Umbilical cord (tissue), 2 donors: ENCODE measurements around the gene CHDH. TPM values are rescaled to one million over a fixed set of nuclear protein-coding genes. Genes with fewer than 3 reads are reported as not detected.

Experiments used
- DNase-seq: peaks from one replicate; pipeline ENCODE4 v3.0.0-alpha.2; 2015; ENCODE audit warnings: low spot score
- total RNA-seq: library from RNA; depleted of rRNA; stranded (reverse); fragments of >200 nt; gene quantifications from one replicate; pipeline ENCODE4 v1.2.3, GENCODE V29; 2014; ENCODE audit warnings: low replicate concordance; ENCODE audit not compliant: insufficient read depth

Gene CHDH
- total RNA-seq, 1 donor from 2014 or later, result 0.48 TPM

DNA sequence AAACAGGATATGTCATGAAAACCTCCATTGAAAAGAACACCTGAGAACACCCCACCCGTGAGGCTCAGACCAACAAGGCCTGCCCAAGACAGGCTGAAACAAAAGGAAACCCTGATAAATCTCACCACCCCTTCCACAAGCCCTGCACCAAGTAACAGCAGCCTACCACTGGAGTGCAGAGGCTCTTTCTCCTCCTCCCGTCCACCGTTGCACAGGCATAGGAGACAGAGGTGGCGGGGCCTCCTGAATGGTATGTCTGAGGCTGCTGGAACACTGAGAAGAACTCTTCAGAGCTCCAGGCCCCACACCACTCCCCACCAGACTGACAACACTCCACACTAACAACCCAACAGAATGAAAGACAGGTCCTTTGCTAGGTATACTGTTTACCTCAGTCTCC is 21.4 kb downstream of the CHDH start:
- DNase-seq, result no peak

- DNase-seq, result peak; percentile 81
Observed at GRCh38 chr3:53823956-53824657, 22.1 kb downstream of the CHDH start.

DNA sequence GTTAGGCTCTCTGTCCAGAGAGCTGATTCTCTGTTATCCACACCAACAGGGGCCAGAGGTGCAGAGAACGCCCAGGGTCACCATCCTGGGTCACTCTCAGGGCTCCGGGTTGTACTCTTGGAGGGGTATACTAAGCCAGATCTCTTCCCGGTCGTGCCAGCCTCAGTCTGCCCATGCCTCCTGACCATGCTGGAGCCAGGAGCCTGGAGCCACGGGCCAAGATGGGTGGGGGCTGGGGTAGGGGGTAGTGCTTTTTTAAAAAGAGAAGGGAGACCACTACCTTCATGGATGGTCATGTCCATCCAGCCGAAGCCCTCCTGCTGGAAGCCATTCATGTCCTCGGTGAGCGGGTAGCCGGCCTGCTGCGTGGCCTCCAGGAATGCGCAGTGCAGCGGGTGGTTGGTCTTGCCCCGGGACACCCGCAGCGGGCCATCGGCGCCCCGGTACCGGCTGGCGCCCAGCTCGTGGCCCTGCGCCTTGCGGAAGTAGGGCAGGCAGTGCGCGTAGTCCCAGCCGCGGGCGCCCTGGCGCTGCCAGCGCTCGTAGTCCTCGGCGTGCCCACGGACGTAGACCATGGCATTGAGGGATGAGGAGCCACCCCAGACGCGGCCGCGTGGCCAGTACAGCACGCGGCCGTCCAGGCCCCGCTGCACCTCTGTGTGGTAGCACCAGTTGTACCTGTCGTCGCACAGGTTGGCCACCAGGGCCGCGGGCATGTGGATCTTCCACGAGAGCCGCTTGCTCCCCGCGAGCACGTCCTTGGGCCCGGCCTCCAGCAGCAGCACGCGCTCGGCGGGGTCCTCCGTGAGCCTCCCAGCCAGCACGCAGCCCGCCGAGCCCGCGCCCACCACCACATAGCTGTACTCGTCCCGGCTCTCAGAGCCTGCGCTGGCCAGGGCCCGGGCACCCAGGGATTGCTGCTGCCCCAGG is 22.9 kb downstream of the CHDH start:
- no peak for DNase-seq

DNA sequence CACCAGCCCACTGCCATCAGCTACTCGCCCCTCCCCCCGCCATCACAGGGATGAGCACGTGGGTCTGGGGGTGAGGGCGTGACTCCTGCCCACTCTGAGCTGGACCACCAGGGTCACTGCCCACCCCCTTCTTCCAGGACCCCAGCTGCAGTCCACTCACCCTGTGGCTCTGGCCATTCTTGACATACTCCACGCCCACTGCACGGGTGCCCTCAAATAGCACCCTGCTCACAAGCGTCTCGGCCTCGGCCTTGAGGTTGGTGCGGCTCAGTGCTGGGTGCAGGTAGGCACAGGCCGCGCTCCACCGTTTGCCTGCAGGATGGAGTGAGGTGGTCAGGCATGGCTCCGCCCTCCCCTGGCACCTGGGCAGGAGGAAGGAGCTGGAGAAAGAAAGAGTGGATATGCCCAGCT is 23.9 kb downstream of the CHDH start:
- DNase-seq, result no peak

GRCh38 chr3:53821631-53822121 is 24.5 kb downstream of the CHDH start:
- no peak for DNase-seq

DNA sequence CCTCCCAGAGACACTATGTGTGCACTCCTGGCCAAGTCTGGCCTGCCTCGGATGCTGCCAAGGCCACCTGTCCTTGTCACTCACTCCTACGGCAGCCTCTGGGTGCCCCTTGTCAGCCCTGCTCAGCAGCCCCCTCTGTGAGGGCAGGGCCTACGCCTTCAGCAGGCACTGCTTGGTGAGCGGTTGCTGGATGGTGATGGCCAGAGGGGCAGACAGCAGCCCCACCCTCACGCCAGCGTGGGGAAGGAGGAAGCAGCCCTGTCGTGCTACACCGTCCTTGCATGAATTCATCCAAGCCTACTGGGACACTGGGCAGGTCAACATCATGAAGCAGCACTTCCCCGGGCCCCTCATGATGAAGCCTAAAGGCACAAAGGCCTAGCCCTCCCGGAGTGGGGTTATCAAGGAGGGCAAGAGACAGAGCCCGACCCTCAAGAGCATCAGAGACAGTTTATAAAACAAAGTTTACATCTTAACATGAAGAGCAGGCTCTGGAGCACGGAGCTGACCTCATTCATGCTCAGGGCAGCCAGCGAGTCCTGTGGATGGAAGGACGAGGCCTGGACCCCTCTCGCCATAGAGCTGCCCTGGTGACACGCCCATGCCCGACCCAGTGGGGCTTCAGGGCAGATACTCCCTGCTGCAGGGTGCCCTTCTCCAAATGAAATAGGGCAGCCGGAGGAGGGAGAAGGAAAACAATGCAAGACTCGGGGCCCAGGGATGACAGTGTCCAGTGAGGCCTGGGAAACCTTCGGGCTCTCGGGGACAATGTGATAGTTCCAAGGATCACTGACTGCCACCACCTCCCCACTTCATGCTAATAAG is 25.3 kb downstream of the CHDH start:
- DNase-seq, result no peak

GRCh38 chr3:53820084-53820483 is 26.1 kb downstream of the CHDH start:
- DNase-seq, result no peak

DNA sequence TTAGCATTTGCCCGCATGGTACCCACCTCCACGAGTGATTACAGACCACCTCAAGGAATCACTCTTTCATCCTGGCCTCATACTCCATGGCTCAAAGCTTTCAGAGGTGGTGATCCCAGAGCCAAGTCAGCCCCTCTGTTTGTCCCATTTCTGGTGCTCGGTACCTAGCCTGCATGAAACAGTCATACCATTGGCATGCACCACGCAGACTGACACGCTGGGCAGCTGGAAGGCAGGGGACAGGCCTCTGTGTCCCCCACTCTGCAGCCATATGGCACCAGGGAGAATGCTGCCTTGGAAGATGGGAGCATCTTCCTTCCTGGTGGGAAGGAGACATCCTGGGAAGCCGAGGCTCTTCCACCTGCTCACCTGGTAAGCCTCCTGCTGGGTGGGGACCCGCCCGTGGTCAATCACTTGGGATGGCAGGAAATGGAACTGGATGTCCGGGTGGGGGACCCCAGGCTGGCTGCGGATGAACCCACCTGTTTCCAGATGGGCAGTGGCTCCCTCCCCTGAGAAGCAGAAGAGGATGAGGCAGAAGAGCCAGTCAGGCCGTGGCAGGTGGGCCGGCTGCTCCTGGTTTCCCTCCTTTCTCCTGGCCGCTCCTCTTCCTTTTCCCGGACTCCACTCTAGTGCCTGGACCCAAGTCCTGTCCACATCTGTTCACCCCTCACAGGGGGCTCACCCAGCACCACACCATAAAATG is 26.9 kb downstream of the CHDH start:
- DNase-seq, result no peak

DNA sequence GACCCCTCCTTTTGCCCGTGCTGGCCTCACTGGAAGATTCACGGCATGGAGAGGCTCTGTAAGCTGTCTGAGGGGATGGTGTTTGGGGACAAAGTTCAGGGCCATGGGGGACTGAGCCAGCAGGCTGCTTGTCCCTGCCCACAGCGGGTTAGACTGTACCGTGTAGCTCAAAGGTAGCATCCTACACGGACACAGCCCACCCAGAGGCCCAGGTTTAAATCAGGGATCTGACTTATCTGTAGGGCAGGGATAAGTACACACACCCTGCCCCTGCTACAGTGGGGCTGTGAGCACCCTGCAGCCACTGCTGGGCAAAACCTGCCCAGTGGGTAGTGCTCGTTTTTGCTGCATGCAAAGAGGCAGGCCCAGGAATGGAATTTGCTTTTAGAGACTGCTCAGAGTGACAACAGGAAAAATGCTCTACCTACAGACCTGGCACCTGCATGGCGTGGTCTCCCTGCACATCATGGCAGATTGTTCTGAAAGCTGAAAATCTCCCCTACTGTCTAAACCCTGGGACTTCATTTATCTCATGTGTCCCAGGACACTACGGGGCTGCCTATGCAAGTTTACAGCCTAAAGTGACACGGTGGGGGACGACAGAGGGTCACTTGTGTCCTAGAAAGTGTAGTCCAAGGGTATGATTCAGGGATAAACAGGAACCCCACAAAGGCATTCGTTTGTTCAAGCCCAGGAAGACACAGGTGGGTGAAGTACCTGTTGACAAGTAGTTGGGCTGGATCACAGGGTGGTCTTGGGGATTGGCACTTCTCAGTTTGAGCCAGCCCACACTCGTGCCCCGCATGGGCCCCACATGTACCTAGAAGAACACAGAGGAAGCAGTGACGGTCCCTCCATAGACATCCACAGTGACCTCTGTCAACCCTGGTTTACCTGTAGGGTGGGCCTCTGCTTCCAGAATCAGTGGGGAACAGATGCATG is 27.7 kb downstream of the CHDH start:
- no peak for DNase-seq

GRCh38 chr3:53817809-53818208 is 28.4 kb downstream of the CHDH start:
- DNase-seq, result no peak

DNA sequence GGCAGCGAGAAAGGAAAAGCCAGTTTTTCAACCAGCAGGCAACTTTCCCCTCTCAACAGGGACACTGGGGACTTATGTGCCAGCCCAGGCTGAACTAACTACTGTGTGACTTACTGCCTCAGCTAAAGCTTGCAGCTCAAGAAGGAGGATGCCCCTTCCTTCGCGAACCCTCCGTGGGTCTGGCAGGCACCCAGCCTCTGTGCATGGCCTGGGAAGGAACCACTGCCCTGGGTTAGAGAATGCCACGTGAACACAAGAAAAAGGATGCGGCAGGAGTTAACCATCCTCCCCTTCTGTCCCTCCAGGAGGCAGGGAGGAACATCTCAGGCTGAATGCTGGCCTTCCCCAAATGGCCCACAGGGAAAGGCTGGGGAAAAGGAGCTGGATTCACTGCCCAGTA is 29.0 kb downstream of the CHDH start:
- DNase-seq, result no peak

DNA sequence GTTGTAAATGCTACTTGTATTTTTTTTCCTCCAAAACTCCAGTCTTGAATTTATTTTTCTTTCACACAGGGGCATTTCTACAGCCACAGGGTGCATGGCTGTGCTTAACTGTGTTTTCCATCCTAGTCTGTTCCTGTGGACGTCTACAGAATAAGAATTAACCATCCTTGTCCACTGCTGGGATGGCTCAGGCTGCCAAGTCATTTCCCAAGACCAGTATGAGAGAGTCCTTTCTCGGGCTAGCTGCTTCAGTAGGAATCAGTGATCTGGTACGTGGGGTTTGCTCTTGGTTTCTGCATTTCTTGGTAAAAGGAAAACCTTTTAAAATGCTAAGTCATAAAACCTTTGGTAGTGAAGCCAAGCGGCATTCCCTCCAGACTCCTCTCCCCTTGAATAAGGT is 29.8 kb downstream of the CHDH start:
- no peak for DNase-seq

GRCh38 chr3:53815651-53816050 is 30.6 kb downstream of the CHDH start:
- no peak for DNase-seq

DNA sequence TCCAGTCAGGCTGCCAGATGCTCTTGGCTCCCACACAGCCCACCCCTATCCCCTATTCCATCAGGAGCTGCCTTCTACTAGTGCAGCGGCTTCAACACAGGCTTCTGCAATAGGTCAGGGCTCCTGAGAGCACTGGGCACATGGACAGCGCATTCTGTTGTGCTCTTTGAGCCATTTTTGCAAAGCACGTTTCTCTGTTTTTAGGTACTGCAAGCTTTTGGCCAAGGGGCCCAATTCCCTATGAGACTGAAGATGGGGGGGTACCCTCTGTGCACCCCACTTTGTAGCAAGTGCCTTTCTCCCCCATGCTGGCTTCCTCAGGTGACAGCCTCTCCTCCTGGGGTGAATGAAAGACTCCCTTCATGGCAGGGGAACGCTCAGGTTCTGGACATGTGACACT is 31.2 kb downstream of the CHDH start:
- no peak for DNase-seq

DNA sequence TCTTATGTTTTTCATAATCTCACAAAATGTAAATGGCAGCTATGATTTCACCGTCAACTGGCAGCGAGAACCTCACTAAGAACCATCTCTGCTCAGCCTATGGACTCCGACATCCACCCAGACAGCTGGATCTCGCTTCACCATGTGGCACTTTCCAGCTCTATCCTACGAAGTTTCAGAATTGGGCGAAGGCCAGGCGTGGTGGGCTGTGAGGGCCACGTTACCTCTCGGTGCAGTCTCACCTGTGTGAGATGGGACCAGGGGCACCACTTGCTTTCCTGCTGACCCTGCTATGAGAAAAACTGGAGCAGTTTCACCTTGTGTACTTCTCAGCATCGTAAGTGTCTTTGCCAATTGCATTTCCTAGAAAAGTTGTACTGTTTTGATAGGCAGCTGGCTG is 32.3 kb downstream of the CHDH start:
- no peak for DNase-seq

DNA sequence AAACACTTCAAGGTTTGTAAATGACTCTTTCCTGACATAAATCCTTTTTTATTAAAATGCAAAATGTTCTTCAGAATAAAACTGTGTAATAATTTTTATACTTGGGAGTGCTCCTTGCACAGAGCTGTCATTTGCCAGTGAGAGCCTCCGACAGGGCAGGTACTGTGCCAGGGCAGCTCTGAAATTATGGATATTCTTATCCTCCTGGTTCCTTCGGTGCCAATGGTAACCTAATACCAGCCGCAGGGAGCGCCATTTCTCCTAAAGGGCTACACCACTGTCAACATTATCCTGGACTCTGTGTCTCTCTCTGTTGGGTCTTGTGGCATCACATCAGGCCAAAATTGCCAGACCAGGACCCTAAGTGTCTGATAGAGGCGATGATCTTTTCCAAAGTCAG is 33.0 kb downstream of the CHDH start:
- DNase-seq, result no peak

DNA sequence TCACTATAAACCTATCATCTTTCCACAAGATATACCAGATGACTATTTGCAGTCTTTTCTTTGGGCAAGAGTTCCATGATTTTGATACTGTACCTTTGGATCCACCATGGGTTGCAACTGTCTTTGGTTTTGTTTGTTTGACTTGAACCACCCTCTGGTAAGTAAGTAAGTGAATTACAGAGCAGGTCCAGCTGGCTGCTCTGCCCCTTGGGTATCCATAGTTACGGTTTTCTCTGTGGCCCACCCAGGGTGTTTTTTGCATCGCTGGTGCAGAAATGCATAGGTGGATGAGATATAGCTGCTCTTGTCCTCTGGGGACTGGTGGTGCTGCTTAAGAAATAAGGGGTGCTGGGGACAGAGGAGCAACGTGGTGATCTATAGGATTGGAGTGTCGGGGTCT is 33.8 kb downstream of the CHDH start:
- DNase-seq, result no peak

- no peak for DNase-seq
Observed at GRCh38 chr3:53811143-53811927, 34.9 kb downstream of the CHDH start.

GRCh38 chr3:53809764-53810400 is 36.3 kb downstream of the CHDH start:
- no peak for DNase-seq
